Activated CD4-positive, alpha-beta T cell treated with anti-CD3 and anti-CD28 coated beads, Interleukin-2, Interleukin-4, amounts not matched to agents 100 ng/mL and 50 ng/mL, durations not matched to agents 16 hours and 8 hours (primary cell): ENCODE measurements around the gene CDT1.
"Not testable (repeated sequence)": the region's sequence is repeated elsewhere in the genome, so short reads cannot be mapped to it uniquely, and the experiment has no call there.

Experiments
- DNase-seq: peaks from one replicate; pipeline ENCODE4 v3.0.0-alpha.2; 2020; ENCODE audit warnings: low spot score

CDT1 gene

GRCh38 chr16:88768071-88768783, 35.4 kb upstream of the CDT1 start:
- DNase-seq, result no peak

GRCh38 chr16:88769617-88770460, 33.8 kb upstream of the CDT1 start:
- DNase-seq, result peak; percentile 17

DNA sequence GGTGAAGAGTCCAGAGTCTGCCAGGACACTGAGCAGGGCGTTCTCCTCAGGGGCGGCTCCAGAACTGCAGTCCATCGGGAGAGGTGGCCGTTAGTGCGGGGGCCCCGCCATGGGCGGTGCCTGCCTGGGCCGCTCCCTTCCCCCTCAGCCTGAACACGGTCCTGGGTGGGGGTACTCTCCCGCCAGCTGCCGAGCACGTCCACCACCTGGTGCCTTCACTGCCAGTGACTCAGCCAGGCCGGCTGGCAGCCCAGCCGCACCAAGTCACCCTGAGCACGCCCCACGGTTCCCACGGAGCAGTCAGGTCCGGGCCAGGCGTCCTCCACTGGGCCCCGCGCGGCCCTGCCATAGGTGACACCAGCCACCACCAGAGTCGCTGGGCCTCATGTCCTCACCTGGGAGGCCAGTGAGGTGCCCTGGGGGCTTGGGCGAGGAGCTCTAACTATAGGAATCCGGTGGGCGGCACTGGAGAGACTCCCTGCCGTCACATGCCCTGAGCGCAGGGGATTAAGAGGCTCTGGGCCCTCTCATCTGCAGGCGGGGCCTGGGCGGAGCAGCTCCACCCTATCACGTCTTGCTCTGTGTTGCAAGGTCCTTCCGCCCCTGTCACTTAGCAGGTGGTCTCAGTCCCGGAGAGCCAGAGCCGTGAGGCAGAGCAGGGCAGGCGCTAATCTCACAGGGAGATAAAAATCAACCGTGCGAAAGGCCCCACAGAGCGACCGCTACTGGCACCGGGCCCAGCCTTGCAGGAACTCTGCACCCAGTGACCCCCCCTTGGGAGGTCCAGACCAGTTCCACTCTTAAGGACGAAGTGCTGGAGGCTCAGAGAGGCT, 32.9 kb upstream of the CDT1 start:
- peak; percentile 11 for DNase-seq

DNA sequence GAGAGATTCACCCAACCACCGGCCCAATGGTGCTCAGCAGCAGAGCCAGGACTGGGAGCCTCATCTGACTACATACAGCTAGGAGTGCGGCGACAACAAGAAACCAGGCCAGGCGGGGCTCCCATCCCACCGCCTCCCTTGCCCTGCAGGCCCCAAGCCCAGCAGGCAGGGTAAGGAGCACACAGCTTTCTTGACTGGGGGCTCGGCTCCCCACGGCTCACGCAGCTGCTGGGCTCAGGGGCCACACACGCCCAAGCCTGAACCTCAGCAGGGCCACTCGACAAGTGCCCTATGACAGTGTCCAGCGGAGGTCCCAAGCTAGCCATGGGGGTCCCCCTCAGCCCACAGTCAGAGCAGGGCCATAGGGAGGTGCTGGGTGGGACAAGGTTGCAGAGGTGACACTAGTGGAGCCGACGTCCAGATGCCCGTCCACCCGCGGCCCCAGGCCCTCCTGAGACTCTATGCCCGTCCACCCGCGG, 32.3 kb upstream of the CDT1 start:
- no peak for DNase-seq

DNA sequence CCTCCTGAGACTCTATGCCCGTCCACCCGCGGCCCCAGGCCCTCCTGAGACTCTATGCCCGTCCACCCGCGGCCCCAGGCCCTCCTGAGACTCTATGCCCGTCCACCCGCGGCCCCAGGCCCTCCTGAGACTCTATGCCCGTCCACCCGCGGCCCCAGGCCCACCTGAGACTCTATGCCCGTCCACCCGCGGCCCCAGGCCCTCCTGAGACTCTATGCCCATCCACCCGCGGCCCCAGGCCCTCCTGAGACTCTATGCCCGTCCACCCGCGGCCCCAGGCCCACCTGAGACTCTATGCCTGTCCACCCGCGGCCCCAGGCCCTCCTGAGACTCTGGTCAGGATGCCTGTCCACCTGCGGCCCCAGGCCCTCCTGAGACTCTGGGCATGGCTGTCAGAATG, 31.8 kb upstream of the CDT1 start:
- not testable (repeated sequence) for DNase-seq

DNA sequence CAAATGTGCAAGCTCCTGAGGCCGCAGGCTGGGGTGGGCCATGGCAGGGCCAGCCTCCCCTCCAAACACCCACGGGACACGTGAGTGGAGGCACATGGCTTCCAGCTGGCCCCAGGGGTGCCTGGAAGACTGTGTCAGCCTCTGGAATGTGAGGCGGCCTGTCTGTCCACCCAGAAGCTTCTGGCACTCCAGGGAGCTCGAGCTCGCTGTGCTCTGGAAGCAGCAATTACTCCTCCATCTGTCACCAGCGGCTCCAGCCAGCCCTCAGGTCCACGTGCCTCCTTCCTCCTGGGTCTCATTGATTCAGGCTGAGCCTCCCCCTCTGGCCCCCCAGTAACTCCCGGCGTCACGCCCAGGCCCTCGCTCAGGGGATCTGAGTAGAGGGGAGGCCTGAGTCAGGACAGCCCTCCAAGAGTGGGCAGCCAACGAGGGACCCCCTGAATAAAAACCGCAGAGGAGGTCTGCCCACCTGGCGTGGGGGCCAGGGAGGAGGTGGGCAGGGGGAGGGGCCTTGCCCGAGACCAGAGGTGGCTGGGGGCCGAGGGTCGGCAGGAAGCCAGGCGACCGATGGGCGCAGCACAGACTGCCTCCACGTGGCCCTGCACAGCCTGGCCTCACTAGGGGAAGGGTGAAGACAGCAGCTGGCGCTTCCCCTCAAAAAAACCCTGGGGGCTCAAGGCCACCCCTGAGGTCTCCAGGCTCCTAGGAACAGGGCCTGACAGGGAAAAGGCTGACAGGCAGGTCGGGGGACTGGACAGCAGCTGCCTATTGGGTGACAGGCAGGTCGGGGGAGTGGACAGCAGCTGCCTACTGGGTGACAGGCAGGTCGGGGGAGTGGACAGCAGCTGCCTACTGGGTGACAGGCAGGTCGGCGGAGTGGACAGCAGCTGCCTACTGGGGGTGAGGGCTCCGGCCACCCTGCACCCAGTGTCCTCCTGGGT, 30.4 kb upstream of the CDT1 start:
- DNase-seq, result no peak

DNA sequence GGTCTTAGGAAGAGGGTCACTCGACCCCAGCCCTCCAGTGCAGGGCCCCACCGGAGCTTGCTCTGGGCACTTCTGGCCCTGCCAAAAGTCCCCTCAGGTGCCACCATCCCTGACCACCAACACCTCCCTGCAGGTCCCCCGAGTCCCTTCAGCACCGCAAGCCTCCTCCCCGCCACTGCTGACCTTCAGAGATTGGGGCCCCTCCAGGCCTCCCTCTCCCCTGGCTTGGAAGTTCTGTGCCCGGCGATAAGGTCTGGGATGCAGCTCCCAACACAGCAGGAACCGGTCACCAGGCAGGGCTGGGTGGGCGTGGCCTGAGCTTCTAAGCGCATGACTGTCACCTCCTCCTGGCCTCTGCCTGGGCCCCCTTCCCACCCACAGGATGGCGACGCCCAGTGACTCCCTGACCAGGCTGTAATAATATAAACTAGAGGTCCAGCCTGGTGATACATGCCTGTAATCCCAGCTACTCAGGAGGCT, 29.7 kb upstream of the CDT1 start:
- no peak for DNase-seq

GRCh38 chr16:88774544-88775393, 28.8 kb upstream of the CDT1 start:
- DNase-seq, result no peak

- no peak for DNase-seq
These were observed 27.8 kb upstream of the CDT1 start for GRCh38 chr16:88775825-88776224.

GRCh38 chr16:88777471-88778270, 25.9 kb upstream of the CDT1 start:
- no peak for DNase-seq

GRCh38 chr16:88778271-88778525, 25.4 kb upstream of the CDT1 start:
- DNase-seq, result no peak

GRCh38 chr16:88778541-88779065, 25.0 kb upstream of the CDT1 start:
- DNase-seq, result no peak

- DNase-seq, result no peak
These were observed 24.0 kb upstream of the CDT1 start for GRCh38 chr16:88779406-88780141.

- DNase-seq, result no peak
These were observed 23.2 kb upstream of the CDT1 start for GRCh38 chr16:88780142-88781062.

- peak; percentile 82 for DNase-seq
These were observed 22.2 kb upstream of the CDT1 start for GRCh38 chr16:88781140-88782077.
